Keratinocyte (primary cell): ENCODE measurements around the gene FAT2. TPM values are rescaled to one million over a fixed set of nuclear protein-coding genes. Genes with fewer than 3 reads are reported as not detected.

ENCODE experiments used
- DNase-seq: peaks from one replicate; pipeline ENCODE4 v3.0.0-alpha.2; 2011; ENCODE audit warnings: low read depth, missing footprints, low spot score
- FAIRE-seq: peaks from 2 replicates; lab custom pipeline; 2011; peaks lifted over from hg19 to GRCh38; lab: Jason Lieb, UNC
- H2AFZ ChIP-seq: 2 replicates; pipeline ENCODE4 v1.6.0; 2012; ENCODE audit warnings: low read length, control low read depth, inconsistent platforms; ENCODE audit not compliant: control insufficient read depth
- H3K27ac ChIP-seq: 2 replicates; pipeline ENCODE4 v1.5.1; 2011; ENCODE audit warnings: low read length; ENCODE audit not compliant: control insufficient read depth, insufficient read depth
- H3K27me3 ChIP-seq: 3 replicates; pipeline ENCODE4 v1.6.0; 2011; ENCODE audit warnings: low read length; ENCODE audit not compliant: control insufficient read depth, insufficient read depth; ENCODE audit errors: extremely low read depth
- H3K36me3 ChIP-seq, 2 experiments: 2 replicates in 1 of 2; 3 replicates in 1 of 2; pipeline ENCODE4 v1.5.1; 2011; ENCODE audit warnings: low read length in 2 of 2, mild to moderate bottlenecking in 1 of 2; ENCODE audit not compliant: control insufficient read depth in 2 of 2, insufficient read depth in 2 of 2; ENCODE audit errors: extremely low read depth in 1 of 2
- H3K4me1 ChIP-seq: 3 replicates; pipeline ENCODE4 v1.5.1; 2011; ENCODE audit warnings: low read length; ENCODE audit not compliant: control insufficient read depth, insufficient read depth; ENCODE audit errors: extremely low read depth
- H3K4me2 ChIP-seq: 3 replicates; pipeline ENCODE4 v1.6.0; 2011; ENCODE audit warnings: low read depth, low read length; ENCODE audit not compliant: control insufficient read depth, insufficient read depth; ENCODE audit errors: extremely low read depth
- H3K4me3 ChIP-seq, 3 experiments: fragments of 200-600 bp in 1 of 3; sonication (generic) in 1 of 3; 2 replicates in 2 of 3; 3 replicates in 1 of 3; pipeline ENCODE4 v1.5.1; 2011 to 2016; ENCODE audit warnings: low read length in 3 of 3, mild to moderate bottlenecking in 3 of 3, control low read depth in 2 of 3, inconsistent platforms in 1 of 3, low read depth in 1 of 3, mixed read lengths in 1 of 3, mixed run types in 1 of 3, moderate library complexity in 1 of 3; ENCODE audit not compliant: control insufficient read depth in 2 of 3, insufficient read depth in 2 of 3; ENCODE audit errors: extremely low read depth in 1 of 3
- H3K79me2 ChIP-seq: 2 replicates; pipeline ENCODE4 v1.6.0; 2012; ENCODE audit warnings: low read length; ENCODE audit not compliant: control insufficient read depth, insufficient read depth
- H3K9ac ChIP-seq: 3 replicates; pipeline ENCODE4 v1.6.0; 2011; ENCODE audit warnings: low read length; ENCODE audit not compliant: control insufficient read depth, insufficient read depth; ENCODE audit errors: extremely low read depth
- H3K9me1 ChIP-seq: 3 replicates; pipeline ENCODE4 v1.6.0; 2011; ENCODE audit warnings: low read length; ENCODE audit not compliant: control insufficient read depth, insufficient read depth; ENCODE audit errors: extremely low read depth
- H3K9me3 ChIP-seq: 2 replicates; pipeline ENCODE4 v1.5.1; 2012; ENCODE audit warnings: low read depth, low read length; ENCODE audit not compliant: control insufficient read depth
- H4K20me1 ChIP-seq: 3 replicates; pipeline ENCODE4 v1.6.0; 2011; ENCODE audit warnings: low read length; ENCODE audit not compliant: control insufficient read depth, insufficient read depth; ENCODE audit errors: extremely low read depth
- EZH2 ChIP-seq: IDR thresholded peaks from one replicate; pipeline ENCODE4 v1.6.1; 2012; ENCODE audit warnings: inconsistent platforms, mild to moderate bottlenecking, low read length, moderate library complexity
- dilution Hi-C: fragments of 300-500 bp; cut with MboI; formaldehyde crosslinking; loops from one replicate; pipeline ENCODE4 v1.7.0; 2020; ENCODE audit warnings: low sequenced_read_pairs; ENCODE audit not compliant: extremely low pct_ligation_motif_present
- polyA plus RNA-seq, 5 experiments: library from polyadenylated mRNA; depleted of rRNA in 3 of 5; stranded (reverse) in 3 of 5; stranded (forward) in 1 of 5; unstranded in 1 of 5; fragments of >200 nt; gene quantifications; 1 replicate in 1 of 5; 2 replicates in 3 of 5; 3 replicates in 1 of 5; pipeline versions ENCODE4 v1.2.1 to v1.2.3, GENCODE V29; 2011 to 2012; ENCODE audit warnings: missing spikeins in 2 of 5, low read depth in 1 of 5, low replicate concordance in 1 of 5
- TF ChIP-seq, protein P1 (sequence below), 3 experiments: IDR thresholded peaks in 1 of 3; conservative IDR thresholded peaks in 1 of 3; optimal IDR thresholded peaks in 1 of 3; 2 replicates in 2 of 3; 3 replicates in 1 of 3; pipeline versions ENCODE3 to v1.5.1; 2011; ENCODE audit warnings: low read length in 3 of 3, mild to moderate bottlenecking in 3 of 3, moderate library complexity in 2 of 3, control low read depth in 1 of 3, inconsistent platforms in 1 of 3; ENCODE audit not compliant: insufficient read depth in 2 of 3; ENCODE audit errors: extremely low read depth in 1 of 3

Gene FAT2
- polyA plus RNA-seq, 1 donor (not counting 4 experiments of a cell fraction or from before 2014, with no cell fraction given), result 35.0 TPM

DNA sequence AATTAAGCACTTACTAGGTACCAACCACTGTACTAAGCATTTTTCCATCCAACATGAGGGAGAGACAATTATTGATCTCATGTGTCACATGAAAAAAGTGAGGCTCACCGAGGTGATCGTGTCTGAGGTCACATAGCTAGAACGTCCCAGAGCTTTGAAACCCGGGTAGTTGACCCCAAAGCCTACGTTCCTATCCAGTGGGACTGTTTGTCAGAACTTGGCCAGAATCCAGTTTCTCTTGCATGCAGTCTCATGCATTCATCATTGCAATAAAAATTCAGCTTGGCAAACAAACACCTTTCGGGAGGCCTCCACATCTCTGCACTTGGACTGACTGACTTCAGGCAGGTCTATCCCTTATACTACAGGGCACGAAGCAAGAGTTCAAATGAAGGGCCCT is 23.4 kb upstream of the FAT2 start:
- H3K4me1 ChIP-seq, result peaks cover 71% of the 10 kb centered on the region
- H3K36me3 ChIP-seq, result no peaks in the 10 kb centered on the region
- dilution Hi-C loops, result no loop called here
- peak overlapping the region; percentile 95 for H3K27ac ChIP-seq
- DNase-seq (no peak), FAIRE-seq (peak; percentile 68)
- H3K9ac ChIP-seq, result peak overlapping the region; percentile 80
- no peaks in the 10 kb centered on the region for H3K79me2 ChIP-seq
- H3K4me3 ChIP-seq, result peak overlapping the region in 1 of 3 experiments; percentile 22
- H3K27me3 ChIP-seq, result no peaks in the 10 kb centered on the region
- H3K4me2 ChIP-seq, result peak overlapping the region; percentile 66
- no peak overlapping the region for H2AFZ ChIP-seq
- H3K9me3 ChIP-seq, result no peaks in the 10 kb centered on the region
- no peaks in the 10 kb centered on the region for H4K20me1 ChIP-seq
- no peak for TF ChIP-seq EZH2
- TF ChIP-seq, protein P1, sequence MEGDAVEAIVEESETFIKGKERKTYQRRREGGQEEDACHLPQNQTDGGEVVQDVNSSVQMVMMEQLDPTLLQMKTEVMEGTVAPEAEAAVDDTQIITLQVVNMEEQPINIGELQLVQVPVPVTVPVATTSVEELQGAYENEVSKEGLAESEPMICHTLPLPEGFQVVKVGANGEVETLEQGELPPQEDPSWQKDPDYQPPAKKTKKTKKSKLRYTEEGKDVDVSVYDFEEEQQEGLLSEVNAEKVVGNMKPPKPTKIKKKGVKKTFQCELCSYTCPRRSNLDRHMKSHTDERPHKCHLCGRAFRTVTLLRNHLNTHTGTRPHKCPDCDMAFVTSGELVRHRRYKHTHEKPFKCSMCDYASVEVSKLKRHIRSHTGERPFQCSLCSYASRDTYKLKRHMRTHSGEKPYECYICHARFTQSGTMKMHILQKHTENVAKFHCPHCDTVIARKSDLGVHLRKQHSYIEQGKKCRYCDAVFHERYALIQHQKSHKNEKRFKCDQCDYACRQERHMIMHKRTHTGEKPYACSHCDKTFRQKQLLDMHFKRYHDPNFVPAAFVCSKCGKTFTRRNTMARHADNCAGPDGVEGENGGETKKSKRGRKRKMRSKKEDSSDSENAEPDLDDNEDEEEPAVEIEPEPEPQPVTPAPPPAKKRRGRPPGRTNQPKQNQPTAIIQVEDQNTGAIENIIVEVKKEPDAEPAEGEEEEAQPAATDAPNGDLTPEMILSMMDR (optimal IDR thresholded peaks at IDR 0.05 in 1 of 3, IDR thresholded peaks at IDR 0.05 in 1 of 3, conservative IDR thresholded peaks at IDR 0.05 in 1 of 3; ENCODE audit: extremely low read depth in 1 of 3, insufficient read depth in 2 of 3, low read length in 3 of 3), result no peak
- no peaks in the 10 kb centered on the region for H3K9me1 ChIP-seq

DNA sequence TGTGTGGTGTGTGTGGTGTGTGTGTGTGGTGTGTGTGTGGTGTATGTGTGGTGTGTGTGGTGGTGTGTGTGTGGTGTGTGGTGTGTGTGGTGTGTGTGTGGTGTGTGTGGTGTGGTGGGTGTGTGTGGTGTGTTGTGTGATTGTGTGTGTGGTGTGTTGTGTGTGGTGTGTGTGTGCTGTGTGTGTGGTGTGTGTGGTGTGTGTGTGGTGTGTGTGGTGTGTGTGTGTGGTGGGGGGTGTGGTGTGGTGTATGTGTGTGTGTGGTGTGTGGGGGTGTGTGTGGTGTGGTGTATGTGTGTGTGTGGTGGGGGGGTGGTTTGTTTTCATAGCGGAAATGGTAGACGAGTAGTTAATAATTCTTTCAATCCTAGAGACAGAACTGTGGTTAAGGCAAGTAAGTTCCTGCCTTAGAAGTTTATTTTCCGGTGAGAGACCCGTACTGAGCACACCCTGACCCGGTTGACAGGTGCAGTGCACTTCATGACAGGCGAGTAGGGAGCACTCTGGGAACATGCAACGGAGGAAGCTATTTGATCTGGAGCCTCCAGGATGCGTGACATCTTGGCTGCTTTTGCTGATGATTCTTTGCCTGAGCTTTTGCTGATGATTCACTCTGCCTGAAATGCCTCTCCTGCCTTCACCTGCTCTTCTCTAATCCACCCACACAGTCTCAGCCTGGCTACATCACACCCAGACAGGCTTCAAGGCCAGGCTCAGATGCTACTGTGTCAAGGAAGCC is 21.7 kb upstream of the FAT2 start:
- no peak for TF ChIP-seq EZH2
- TF ChIP-seq, protein P1 (optimal IDR thresholded peaks at IDR 0.05 in 1 of 3, IDR thresholded peaks at IDR 0.05 in 1 of 3, conservative IDR thresholded peaks at IDR 0.05 in 1 of 3; ENCODE audit: extremely low read depth in 1 of 3, insufficient read depth in 2 of 3, low read length in 3 of 3), result no peak
- DNase-seq (peak; percentile 87), FAIRE-seq (peak; percentile 100)
- no peak overlapping the region for H2AFZ ChIP-seq
- H3K27me3 ChIP-seq, result no peaks in the 10 kb centered on the region
- no peaks in the 10 kb centered on the region for H3K9me1 ChIP-seq
- H3K4me3 ChIP-seq, result no peak overlapping the region
- dilution Hi-C loops, result no loop called here
- H3K79me2 ChIP-seq, result no peaks in the 10 kb centered on the region
- peak overlapping the region; percentile 95 for H3K27ac ChIP-seq
- peaks cover 54% of the 10 kb centered on the region for H3K4me1 ChIP-seq
- H3K36me3 ChIP-seq, result no peaks in the 10 kb centered on the region
- H4K20me1 ChIP-seq, result no peaks in the 10 kb centered on the region
- peak overlapping the region; percentile 17 for H3K4me2 ChIP-seq
- H3K9me3 ChIP-seq, result no peaks in the 10 kb centered on the region
- peak overlapping the region; percentile 80 for H3K9ac ChIP-seq
